GM12878 (cell line): ENCODE results near the gene FAM217B.

Source experiments
- CTCF ChIP-seq, 3 experiments: IDR thresholded peaks in 2 of 3; conservative IDR thresholded peaks in 1 of 3; 2 replicates each; pipeline ENCODE4 v1.5.1; 2011; ENCODE audit warnings: low read depth in 3 of 3, low read length in 3 of 3, mild to moderate bottlenecking in 3 of 3, control low read depth in 2 of 3, moderate library complexity in 2 of 3, inconsistent platforms in 1 of 3, mixed read lengths in 1 of 3; ENCODE audit not compliant: control insufficient read depth in 2 of 3, insufficient read depth in 1 of 3; ENCODE audit errors: extremely low read depth in 1 of 3
- CUX1 ChIP-seq: IDR thresholded peaks from 2 replicates; pipeline ENCODE4 v1.6.1; 2012; ENCODE audit warnings: improper control_type of control experiment, low read depth, low read length; ENCODE audit not compliant: insufficient replicate concordance
- JUND ChIP-seq: IDR thresholded peaks from 2 replicates; pipeline ENCODE4 v1.6.1; 2012; ENCODE audit warnings: low read depth, mild to moderate bottlenecking, low read length, improper control_type of control experiment, moderate library complexity
- MAX ChIP-seq: IDR thresholded peaks from 2 replicates; pipeline ENCODE4 v1.6.1; 2012; ENCODE audit warnings: low read depth, low read length, improper control_type of control experiment
- NR2F1 ChIP-seq: fragments of 450-650 bp; conservative IDR thresholded peaks from 2 replicates; pipeline ENCODE4 v1.6.1; 2017; ENCODE audit warnings: mild to moderate bottlenecking
- PKNOX1 ChIP-seq: fragments of 450-650 bp; IDR thresholded peaks from 2 replicates; pipeline ENCODE4 v1.6.1; 2016; ENCODE audit warnings: mild to moderate bottlenecking
- POLR2A ChIP-seq: IDR thresholded peaks from 2 replicates; pipeline ENCODE4 v1.6.1; 2011; ENCODE audit warnings: low read depth, mild to moderate bottlenecking, low read length
- STAT3 ChIP-seq: IDR thresholded peaks from 2 replicates; pipeline ENCODE4 v1.6.1; 2011; ENCODE audit warnings: low read depth, low read length, improper control_type of control experiment
- TAF1 ChIP-seq: IDR thresholded peaks from 2 replicates; pipeline ENCODE4 v1.6.1; 2011; ENCODE audit warnings: mild to moderate bottlenecking, low read depth, low read length, borderline replicate concordance
- USF2 ChIP-seq: IDR thresholded peaks from 2 replicates; pipeline ENCODE4 v1.6.1; 2011; ENCODE audit warnings: low read depth, low read length, improper control_type of control experiment, borderline replicate concordance
- ZNF384 ChIP-seq: IDR thresholded peaks from 2 replicates; pipeline ENCODE4 v1.6.1; 2012; ENCODE audit warnings: low read depth, mild to moderate bottlenecking, low read length, improper control_type of control experiment, borderline replicate concordance
- ZNF687 ChIP-seq: fragments of 450-650 bp; IDR thresholded peaks from 2 replicates; pipeline ENCODE4 v1.6.1; 2017; ENCODE audit warnings: mild to moderate bottlenecking, moderate library complexity

- TF ChIP-seq POLR2A (no peak), CUX1 (no peak), TAF1 (no peak), CTCF (IDR thresholded peaks at IDR 0.05 in 2 of 3, conservative IDR thresholded peaks at IDR 0.05 in 1 of 3; ENCODE audit: control insufficient read depth in 2 of 3, extremely low read depth in 1 of 3, insufficient read depth in 1 of 3, low read depth in 3 of 3, low read length in 3 of 3) (no peak), ZNF687 (no peak), NR2F1 (no peak), USF2 (no peak), MAX (no peak), JUND (no peak), STAT3 (no peak), PKNOX1 (no peak), ZNF384 (no peak)
Measured at GRCh38 chr20:59944726-59945125, 4.5 kb downstream of the FAM217B start.
